Liver (tissue), 9 donors: ENCODE results near the gene HSPA12A. TPM values are rescaled to one million over a fixed set of nuclear protein-coding genes. Genes with fewer than 3 reads are reported as not detected.

ENCODE experiments used
- DNase-seq: peaks from one replicate; pipeline ENCODE4 v3.0.0-alpha.2; 2017; ENCODE audit warnings: low spot score
- H3K27ac ChIP-seq, 2 donors: one replicate each; pipeline ENCODE4 v1.7.0; 2013; ENCODE audit warnings: inconsistent platforms in 2 of 2, low read length in 2 of 2, control low read depth in 1 of 2, low read depth in 1 of 2, mild to moderate bottlenecking in 1 of 2
- H3K27me3 ChIP-seq, 4 donors: one replicate each; pipeline versions ENCODE4 v1.6.1 to v1.7.0; 2013; ENCODE audit warnings: low read length in 3 of 4, inconsistent platforms in 1 of 4, mild to moderate bottlenecking in 1 of 4, moderate library complexity in 1 of 4; ENCODE audit not compliant: control insufficient read depth in 4 of 4, insufficient read depth in 4 of 4
- H3K36me3 ChIP-seq, 4 donors: one replicate each; pipeline versions ENCODE4 v1.6.1 to v1.7.0; 2013; ENCODE audit warnings: low read length in 3 of 4, mild to moderate bottlenecking in 3 of 4, low read depth in 1 of 4, moderate library complexity in 1 of 4; ENCODE audit not compliant: control insufficient read depth in 4 of 4, insufficient read depth in 3 of 4
- H3K4me1 ChIP-seq, 4 donors: one replicate each; pipeline versions ENCODE4 v1.6.1 to v1.7.0; 2013; ENCODE audit warnings: low read length in 3 of 4, mild to moderate bottlenecking in 3 of 4, moderate library complexity in 1 of 4; ENCODE audit not compliant: control insufficient read depth in 4 of 4, insufficient read depth in 4 of 4
- H3K4me3 ChIP-seq, 3 donors: one replicate each; pipeline versions ENCODE4 v1.6.1 to v1.7.0; 2013; ENCODE audit warnings: low read length in 3 of 3, control low read depth in 1 of 3, low read depth in 1 of 3, mild to moderate bottlenecking in 1 of 3
- H3K9ac ChIP-seq, 2 donors: one replicate each; pipeline ENCODE4 v1.7.0; 2013; ENCODE audit warnings: low read length in 2 of 2, mild to moderate bottlenecking in 2 of 2, moderate library complexity in 2 of 2, control low read depth in 1 of 2, low read depth in 1 of 2
- H3K9me3 ChIP-seq, 4 donors: one replicate each; pipeline versions ENCODE4 v1.6.1 to v1.7.0; 2013; ENCODE audit warnings: low read length in 3 of 4; ENCODE audit not compliant: control insufficient read depth in 4 of 4
- EGR1 ChIP-seq, 2 donors: IDR thresholded peaks; 2 replicates each; pipeline ENCODE4 v1.6.1; 2016 to 2018; ENCODE audit warnings: antibody characterized with exemption in 2 of 2, low read depth in 2 of 2
- FOXA1 ChIP-seq: IDR thresholded peaks from 2 replicates; pipeline ENCODE4 v1.6.1; 2016; ENCODE audit warnings: antibody characterized with exemption
- FOXA2 ChIP-seq: IDR thresholded peaks from 2 replicates; pipeline ENCODE4 v1.6.1; 2016; ENCODE audit warnings: antibody characterized with exemption
- GABPA ChIP-seq, 2 donors: IDR thresholded peaks in 1 of 2; conservative IDR thresholded peaks in 1 of 2; 2 replicates each; pipeline ENCODE4 v1.6.1; 2016; ENCODE audit warnings: antibody characterized with exemption in 2 of 2, mild to moderate bottlenecking in 1 of 2, moderate library complexity in 1 of 2
- HNF4A ChIP-seq, 2 donors: conservative IDR thresholded peaks; 2 replicates each; pipeline ENCODE4 v1.6.1; 2016; ENCODE audit warnings: antibody characterized with exemption in 2 of 2, mild to moderate bottlenecking in 2 of 2
- HNF4G ChIP-seq: IDR thresholded peaks from 2 replicates; pipeline ENCODE4 v1.6.1; 2016; ENCODE audit warnings: antibody characterized with exemption
- JUND ChIP-seq, 2 donors: IDR thresholded peaks; 2 replicates each; pipeline ENCODE4 v1.6.1; 2016; ENCODE audit warnings: antibody characterized with exemption in 2 of 2
- NR2F2 ChIP-seq: IDR thresholded peaks from 2 replicates; pipeline ENCODE4 v1.6.1; 2016; ENCODE audit warnings: antibody characterized with exemption
- RAD21 ChIP-seq, 2 donors: IDR thresholded peaks; 2 replicates each; pipeline ENCODE4 v1.6.1; 2016; ENCODE audit warnings: antibody characterized with exemption in 2 of 2, mild to moderate bottlenecking in 2 of 2
- RXRA ChIP-seq, 2 donors: IDR thresholded peaks; 2 replicates each; pipeline ENCODE4 v1.6.1; 2017 to 2018; ENCODE audit warnings: antibody characterized with exemption in 2 of 2, mild to moderate bottlenecking in 1 of 2
- SP1 ChIP-seq: IDR thresholded peaks from 2 replicates; pipeline ENCODE4 v1.6.1; 2018; ENCODE audit warnings: antibody characterized with exemption, mild to moderate bottlenecking
- TAF1 ChIP-seq: conservative IDR thresholded peaks from 2 replicates; pipeline ENCODE4 v1.6.1; 2016; ENCODE audit warnings: antibody characterized with exemption, mild to moderate bottlenecking
- YY1 ChIP-seq: IDR thresholded peaks from 2 replicates; pipeline ENCODE4 v1.6.1; 2016; ENCODE audit warnings: antibody characterized with exemption, mild to moderate bottlenecking
- WGBS: extraction: QIAGEN DNeasy Blood & Tissue Kit; methylation state at CpG from one replicate; pipeline ENCODE4 v1.1.7; 2013; 5-methylcytosine and 5-hydroxymethylcytosine counted together
- polyA plus RNA-seq, 2 donors: library from polyadenylated mRNA; stranded (reverse) in 1 of 2; unstranded in 1 of 2; fragments of 200-250 nt in 1 of 2; fragments of >200 nt in 1 of 2; fragmentation: Nextera tagmentation in 1 of 2; extraction: Ambion mirVana in 1 of 2; gene quantifications; one replicate each; pipeline versions ENCODE4 v1.2.1 to v1.2.3, GENCODE V29; 2013 to 2015
- total RNA-seq, 2 donors: library from RNA; depleted of rRNA; stranded (reverse); fragments of >200 nt; gene quantifications; one replicate each; pipeline ENCODE4 v1.2.3, GENCODE V29; 2014
- TF ChIP-seq, protein P1 (sequence below): IDR thresholded peaks from 2 replicates; pipeline ENCODE4 v1.6.1; 2016; ENCODE audit warnings: antibody characterized with exemption
- TF ChIP-seq, protein P2 (sequence below): IDR thresholded peaks from 2 replicates; pipeline ENCODE4 v1.6.1; 2016; ENCODE audit warnings: antibody characterized with exemption, mild to moderate bottlenecking
- TF ChIP-seq, protein P3 (sequence below): IDR thresholded peaks from 2 replicates; pipeline ENCODE4 v1.6.1; 2016; ENCODE audit warnings: antibody characterized with exemption
- TF ChIP-seq, protein P4 (sequence below): IDR thresholded peaks from 2 replicates; pipeline ENCODE4 v1.6.1; 2016; ENCODE audit warnings: antibody characterized with exemption
- TF ChIP-seq, protein P5 (sequence below): fragments of 150-350 bp; IDR thresholded peaks from 2 replicates; pipeline ENCODE4 v1.5.1; 2017; ENCODE audit warnings: improper control_type of control experiment, low read depth, low read length; ENCODE audit not compliant: missing input control
- donor health status: healthy.
- donor health status: healthy.
- donor health status: healthy.
- donor health status: healthy.
- donor health status: healthy.

Gene HSPA12A
- total and polyA plus RNA-seq, 4 donors, result 1.3 to 4.5 (median 1.6) TPM

DNA sequence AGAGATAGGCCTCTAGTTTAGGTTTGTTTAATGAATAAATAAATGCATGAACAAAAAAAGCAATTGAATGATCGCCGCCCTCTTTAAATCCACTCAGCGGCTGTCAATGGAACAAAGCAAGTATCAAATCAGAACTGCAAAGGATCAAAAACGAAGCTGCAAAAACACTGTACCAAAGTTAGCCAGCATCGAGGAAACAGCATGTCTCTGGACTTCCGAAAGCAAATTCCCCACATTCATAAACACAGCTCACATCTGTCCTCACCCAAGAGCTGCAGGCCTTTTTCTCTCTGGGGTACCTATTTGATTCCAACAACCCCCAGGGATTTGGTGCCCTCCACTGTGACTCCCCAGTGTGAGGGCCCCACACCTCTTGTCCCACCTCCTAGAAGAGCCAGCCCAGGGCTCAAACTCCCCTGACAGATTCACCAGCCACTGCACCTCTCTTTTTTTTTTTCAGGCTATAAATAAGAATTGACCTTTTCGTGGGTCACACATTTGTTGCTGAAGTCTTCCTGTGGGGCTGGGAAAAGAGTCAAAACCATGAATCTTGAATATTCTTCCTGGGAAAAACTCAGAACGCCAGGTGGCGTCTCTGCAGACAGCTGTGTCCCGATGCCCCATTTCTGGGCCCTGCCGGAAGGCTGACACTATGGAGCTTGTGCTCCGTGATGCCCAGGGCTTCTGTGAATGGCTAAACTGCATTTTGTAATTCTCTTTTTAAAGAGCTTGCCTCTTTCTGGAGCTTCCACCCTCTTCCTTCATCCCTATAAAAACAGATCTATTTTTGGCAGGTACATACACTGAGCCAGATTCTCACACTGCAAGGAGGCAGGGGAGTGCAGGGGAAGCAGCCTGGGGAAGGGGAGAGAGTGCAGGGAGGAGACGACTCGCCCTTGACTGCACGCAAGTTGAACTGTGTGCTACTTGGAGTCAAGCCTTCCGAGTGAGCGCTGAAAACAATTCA lies 51.7 kb downstream of the HSPA12A start:
- H3K27me3 ChIP-seq, result no peaks in the 10 kb centered on the region
- TF ChIP-seq, protein P1, sequence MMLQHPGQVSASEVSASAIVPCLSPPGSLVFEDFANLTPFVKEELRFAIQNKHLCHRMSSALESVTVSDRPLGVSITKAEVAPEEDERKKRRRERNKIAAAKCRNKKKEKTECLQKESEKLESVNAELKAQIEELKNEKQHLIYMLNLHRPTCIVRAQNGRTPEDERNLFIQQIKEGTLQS, result no peak
- peak; percentile 39 for TF ChIP-seq NR2F2
- no peak for TF ChIP-seq FOXA2
- no peak for TF ChIP-seq TAF1
- TF ChIP-seq EGR1 (IDR thresholded peaks at IDR 0.05; ENCODE audit: low read depth in 2 of 2), result no peak
- TF ChIP-seq, protein P2, sequence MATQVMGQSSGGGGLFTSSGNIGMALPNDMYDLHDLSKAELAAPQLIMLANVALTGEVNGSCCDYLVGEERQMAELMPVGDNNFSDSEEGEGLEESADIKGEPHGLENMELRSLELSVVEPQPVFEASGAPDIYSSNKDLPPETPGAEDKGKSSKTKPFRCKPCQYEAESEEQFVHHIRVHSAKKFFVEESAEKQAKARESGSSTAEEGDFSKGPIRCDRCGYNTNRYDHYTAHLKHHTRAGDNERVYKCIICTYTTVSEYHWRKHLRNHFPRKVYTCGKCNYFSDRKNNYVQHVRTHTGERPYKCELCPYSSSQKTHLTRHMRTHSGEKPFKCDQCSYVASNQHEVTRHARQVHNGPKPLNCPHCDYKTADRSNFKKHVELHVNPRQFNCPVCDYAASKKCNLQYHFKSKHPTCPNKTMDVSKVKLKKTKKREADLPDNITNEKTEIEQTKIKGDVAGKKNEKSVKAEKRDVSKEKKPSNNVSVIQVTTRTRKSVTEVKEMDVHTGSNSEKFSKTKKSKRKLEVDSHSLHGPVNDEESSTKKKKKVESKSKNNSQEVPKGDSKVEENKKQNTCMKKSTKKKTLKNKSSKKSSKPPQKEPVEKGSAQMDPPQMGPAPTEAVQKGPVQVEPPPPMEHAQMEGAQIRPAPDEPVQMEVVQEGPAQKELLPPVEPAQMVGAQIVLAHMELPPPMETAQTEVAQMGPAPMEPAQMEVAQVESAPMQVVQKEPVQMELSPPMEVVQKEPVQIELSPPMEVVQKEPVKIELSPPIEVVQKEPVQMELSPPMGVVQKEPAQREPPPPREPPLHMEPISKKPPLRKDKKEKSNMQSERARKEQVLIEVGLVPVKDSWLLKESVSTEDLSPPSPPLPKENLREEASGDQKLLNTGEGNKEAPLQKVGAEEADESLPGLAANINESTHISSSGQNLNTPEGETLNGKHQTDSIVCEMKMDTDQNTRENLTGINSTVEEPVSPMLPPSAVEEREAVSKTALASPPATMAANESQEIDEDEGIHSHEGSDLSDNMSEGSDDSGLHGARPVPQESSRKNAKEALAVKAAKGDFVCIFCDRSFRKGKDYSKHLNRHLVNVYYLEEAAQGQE, result no peak
- TF ChIP-seq RXRA (IDR thresholded peaks at IDR 0.05), result peak in 1 of 2 donors; percentile 21
- TF ChIP-seq JUND (IDR thresholded peaks at IDR 0.05), result no peak
- TF ChIP-seq, protein P3, sequence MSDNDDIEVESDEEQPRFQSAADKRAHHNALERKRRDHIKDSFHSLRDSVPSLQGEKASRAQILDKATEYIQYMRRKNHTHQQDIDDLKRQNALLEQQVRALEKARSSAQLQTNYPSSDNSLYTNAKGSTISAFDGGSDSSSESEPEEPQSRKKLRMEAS, result no peak
- TF ChIP-seq RAD21 (IDR thresholded peaks at IDR 0.05), result peak; percentile 54 to 70
- no peak for TF ChIP-seq GABPA (IDR thresholded peaks at IDR 0.05 in 1 of 2, conservative IDR thresholded peaks at IDR 0.05 in 1 of 2)
- TF ChIP-seq, protein P4, sequence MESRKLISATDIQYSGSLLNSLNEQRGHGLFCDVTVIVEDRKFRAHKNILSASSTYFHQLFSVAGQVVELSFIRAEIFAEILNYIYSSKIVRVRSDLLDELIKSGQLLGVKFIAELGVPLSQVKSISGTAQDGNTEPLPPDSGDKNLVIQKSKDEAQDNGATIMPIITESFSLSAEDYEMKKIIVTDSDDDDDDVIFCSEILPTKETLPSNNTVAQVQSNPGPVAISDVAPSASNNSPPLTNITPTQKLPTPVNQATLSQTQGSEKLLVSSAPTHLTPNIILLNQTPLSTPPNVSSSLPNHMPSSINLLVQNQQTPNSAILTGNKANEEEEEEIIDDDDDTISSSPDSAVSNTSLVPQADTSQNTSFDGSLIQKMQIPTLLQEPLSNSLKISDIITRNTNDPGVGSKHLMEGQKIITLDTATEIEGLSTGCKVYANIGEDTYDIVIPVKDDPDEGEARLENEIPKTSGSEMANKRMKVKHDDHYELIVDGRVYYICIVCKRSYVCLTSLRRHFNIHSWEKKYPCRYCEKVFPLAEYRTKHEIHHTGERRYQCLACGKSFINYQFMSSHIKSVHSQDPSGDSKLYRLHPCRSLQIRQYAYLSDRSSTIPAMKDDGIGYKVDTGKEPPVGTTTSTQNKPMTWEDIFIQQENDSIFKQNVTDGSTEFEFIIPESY, result no peak
- TF ChIP-seq, protein P5, sequence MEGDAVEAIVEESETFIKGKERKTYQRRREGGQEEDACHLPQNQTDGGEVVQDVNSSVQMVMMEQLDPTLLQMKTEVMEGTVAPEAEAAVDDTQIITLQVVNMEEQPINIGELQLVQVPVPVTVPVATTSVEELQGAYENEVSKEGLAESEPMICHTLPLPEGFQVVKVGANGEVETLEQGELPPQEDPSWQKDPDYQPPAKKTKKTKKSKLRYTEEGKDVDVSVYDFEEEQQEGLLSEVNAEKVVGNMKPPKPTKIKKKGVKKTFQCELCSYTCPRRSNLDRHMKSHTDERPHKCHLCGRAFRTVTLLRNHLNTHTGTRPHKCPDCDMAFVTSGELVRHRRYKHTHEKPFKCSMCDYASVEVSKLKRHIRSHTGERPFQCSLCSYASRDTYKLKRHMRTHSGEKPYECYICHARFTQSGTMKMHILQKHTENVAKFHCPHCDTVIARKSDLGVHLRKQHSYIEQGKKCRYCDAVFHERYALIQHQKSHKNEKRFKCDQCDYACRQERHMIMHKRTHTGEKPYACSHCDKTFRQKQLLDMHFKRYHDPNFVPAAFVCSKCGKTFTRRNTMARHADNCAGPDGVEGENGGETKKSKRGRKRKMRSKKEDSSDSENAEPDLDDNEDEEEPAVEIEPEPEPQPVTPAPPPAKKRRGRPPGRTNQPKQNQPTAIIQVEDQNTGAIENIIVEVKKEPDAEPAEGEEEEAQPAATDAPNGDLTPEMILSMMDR, result peak; percentile 23
- no peak for TF ChIP-seq YY1
- no peak for TF ChIP-seq FOXA1
- TF ChIP-seq HNF4A (conservative IDR thresholded peaks at IDR 0.05), result no peak
- TF ChIP-seq HNF4G, result no peak
- TF ChIP-seq SP1, result no peak
- 65% methylated on average over 17 of the region's 17 CpGs for WGBS
- no peak overlapping the region for H3K4me3 ChIP-seq
- no peak overlapping the region for H3K27ac ChIP-seq
- no peaks in the 10 kb centered on the region for H3K9me3 ChIP-seq
- H3K9ac ChIP-seq, result no peak overlapping the region
- peaks cover 0 to 5% (median 3%) of the 10 kb centered on the region in 4 donors for H3K4me1 ChIP-seq
- H3K36me3 ChIP-seq, result no peaks in the 10 kb centered on the region
- no peak for DNase-seq
